GM19467 (cell line): ENCODE measurements around the gene GRAMD1B.

Experiments
- ATAC-seq: cut with Tn5 transposase; IDR thresholded peaks from one replicate; pipeline ENCODE4 v1.9.1; 2021; ENCODE audit warnings: mild to moderate bottlenecking, moderate library complexity; ENCODE audit not compliant: unreplicated experiment

GRAMD1B gene

DNA sequence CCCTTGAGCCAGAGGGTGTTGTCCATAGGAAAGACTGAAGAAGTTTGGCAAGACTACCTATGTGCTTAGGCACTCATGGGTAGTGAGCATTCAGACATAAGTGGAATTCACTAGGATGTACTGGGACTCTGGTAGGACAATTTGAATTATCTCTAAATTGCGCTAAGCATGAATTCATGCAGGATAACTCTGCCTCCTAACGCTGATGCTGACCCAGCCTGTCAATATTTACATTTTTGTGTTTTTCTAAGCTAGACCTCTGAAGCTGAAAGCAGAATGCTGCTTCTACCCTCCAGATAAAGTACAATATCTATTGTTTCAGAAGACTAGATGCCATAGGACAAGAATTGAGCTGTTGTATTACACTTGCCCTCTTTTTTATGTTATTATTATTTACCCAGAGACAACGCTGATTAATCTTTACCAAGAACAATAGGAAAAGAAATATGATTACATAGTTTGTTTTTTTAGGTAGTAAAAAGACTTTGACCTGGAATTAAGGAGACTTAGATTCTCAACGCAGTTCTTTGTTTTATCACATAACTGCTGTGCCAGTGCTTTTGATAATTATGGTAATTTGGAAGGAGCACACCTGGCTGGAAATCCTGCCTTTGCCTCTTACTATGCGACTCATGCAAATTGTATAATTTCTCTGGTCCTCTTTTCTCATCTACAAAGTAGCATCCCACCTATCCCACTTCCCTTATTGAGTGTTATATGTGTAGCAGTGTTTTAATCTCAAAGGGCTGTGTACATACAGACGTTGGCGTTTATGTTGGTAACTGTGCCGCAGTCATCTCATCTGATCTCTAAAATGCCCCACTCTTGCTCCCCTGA is 21.2 kb upstream of the GRAMD1B start:
- ATAC-seq, result no peak

- ATAC-seq, result no peak
These were observed 20.4 kb upstream of the GRAMD1B start for GRCh38 chr11:123409456-123410217.

DNA sequence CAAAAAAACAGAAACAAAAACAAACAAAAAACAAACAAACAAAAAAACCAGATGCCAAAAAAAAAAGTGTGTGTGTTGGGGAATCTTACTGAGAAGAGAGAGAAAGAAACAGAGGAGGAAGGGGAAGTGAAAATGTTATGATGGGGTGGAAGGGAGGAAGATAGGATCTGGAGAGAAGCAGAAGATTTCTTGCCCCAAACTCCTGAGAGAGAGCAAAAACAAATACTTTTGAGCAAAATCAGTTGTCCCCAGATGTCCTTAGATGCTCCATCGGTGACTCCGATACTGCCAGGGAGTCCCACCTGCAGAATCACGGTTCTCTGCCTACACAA is 19.9 kb upstream of the GRAMD1B start:
- ATAC-seq, result no peak

DNA sequence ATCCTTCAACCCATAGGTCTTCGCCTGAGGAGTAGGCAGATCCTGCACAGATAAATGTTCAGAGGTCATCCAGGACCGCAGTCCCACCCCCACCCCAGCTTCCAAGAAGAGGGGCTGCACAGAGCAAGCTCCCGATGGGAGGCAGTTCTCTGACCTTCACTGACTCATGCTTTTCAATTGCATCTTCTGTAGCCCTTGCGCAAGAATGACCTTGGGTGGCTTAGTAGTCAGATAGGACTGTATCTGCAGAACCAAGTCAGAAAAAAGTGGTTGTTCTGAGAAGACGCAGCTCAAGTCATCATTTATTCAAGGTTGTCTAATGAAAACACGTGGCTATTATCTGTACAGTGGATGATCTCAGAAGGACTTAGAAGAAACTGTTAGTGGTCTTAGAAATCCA is 16.4 kb upstream of the GRAMD1B start:
- no peak for ATAC-seq

- no peak for ATAC-seq
These were observed 13.5 kb upstream of the GRAMD1B start for GRCh38 chr11:123416566-123416965.

DNA sequence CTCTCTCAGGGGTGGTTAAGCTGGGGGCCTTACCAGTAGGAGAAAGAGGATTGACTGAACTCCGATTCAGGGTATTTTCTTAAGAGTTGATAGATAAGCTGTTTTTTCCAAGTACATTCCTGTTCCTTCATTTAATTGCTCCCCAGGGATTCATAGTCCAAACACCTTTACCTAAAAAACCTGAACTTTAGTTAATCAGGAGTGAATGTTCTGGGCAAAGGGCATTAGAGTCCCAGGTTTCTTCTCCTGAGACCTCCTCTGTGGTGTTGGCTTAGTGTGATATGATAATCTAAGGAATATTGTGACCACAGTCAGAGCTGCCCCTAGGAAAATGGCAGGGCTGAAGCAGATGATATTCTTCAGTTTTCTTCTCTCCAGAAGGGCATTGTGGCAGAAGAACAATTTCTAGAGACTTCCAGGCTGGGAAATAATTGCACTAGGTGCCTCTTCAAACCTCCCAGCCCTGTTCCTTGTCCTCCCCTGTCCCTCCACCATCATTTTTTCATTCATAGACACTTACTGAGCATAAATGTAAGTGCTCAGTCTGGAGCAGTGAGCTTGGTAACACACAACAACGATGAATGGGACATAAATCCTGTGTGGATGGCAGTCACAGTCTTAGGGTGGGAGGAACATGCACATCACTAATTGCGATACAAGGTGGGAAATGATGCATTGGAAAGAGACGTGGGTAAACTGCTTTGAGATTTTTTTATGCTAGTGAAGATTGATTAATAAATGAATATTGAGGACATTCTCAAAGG is 11.5 kb upstream of the GRAMD1B start:
- ATAC-seq, result no peak

GRCh38 chr11:123419731-123420452 is 10.2 kb upstream of the GRAMD1B start:
- ATAC-seq, result no peak

GRCh38 chr11:123421589-123421988 is 8.5 kb upstream of the GRAMD1B start:
- no peak for ATAC-seq

- ATAC-seq, result no peak
These were observed 4.7 kb upstream of the GRAMD1B start for GRCh38 chr11:123425367-123425766.

DNA sequence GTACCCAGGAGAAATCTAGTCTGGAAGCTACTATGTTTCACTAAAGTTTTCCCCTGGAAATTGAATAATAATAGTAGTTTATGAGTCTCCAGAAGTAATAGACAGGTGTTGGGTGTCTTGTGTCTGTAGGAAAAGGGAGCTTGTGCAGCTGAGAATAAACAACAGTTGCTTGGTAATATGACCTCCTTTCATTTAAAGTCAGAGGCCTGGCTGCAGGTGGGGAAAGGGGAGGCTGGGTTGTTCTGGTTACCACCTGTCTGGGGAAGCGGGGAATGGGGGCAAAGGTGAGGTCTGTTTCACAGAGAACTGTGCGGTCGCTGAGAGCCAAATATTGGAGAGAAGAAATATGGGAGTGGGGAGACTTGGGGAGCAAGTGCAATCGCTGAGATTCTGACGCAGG is 3.3 kb upstream of the GRAMD1B start:
- no peak for ATAC-seq

- ATAC-seq, result no peak
These were observed 2.7 kb upstream of the GRAMD1B start for GRCh38 chr11:123427405-123427804.

DNA sequence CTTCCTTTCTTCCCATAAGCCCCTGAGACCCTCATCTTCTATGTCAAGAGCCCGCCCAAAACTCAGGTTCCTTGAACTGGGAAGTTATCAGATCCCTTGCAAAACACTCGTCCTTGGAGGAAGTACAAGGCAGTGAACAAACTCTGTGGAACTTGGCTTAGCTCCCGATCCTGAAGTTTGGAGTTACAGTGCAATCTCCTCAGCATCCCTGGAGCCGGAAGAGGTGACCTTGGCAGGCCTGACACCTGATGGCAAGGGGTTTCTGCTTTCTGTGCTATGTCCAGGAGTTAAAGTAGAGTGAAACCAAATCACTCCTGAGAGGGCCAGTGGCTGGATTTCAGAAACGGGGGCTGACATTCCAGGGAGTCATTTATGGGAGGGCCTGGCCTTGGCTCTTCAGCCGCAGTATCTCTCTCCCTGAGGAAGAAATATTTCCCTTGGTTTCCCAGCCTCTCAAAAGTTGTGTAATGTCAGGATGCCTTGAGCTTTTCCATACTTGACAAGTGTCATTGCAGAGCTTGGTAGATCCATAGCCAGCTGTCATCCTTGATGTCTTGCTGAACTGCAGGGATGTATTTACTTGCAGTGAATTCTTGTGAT is 1.9 kb upstream of the GRAMD1B start:
- no peak for ATAC-seq

DNA sequence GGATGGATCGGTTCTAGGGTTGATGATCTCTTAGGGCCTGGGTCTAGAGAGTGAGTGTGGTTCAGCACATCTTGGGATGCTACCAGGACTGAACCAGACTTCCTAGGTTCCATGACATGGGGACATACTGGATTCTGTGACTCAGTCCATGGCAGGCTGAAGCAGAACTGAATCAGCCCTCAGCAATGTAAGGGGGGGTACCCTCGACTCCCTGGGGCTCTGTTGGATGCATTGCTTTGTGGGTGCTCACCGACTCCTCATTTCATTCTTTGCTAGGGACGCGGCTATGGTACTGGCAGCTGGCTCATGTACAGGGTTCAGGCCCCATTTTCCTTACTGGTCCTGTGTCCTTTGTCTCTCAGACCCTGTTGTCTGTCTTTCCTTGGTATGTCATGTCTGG is 733 bp upstream of the GRAMD1B start:
- ATAC-seq, result no peak

- ATAC-seq, result peak; percentile 34
These were observed 840 bp downstream of the GRAMD1B start for GRCh38 chr11:123430721-123431497.

GRCh38 chr11:123431619-123432018 is 1.6 kb downstream of the GRAMD1B start:
- ATAC-seq, result no peak

DNA sequence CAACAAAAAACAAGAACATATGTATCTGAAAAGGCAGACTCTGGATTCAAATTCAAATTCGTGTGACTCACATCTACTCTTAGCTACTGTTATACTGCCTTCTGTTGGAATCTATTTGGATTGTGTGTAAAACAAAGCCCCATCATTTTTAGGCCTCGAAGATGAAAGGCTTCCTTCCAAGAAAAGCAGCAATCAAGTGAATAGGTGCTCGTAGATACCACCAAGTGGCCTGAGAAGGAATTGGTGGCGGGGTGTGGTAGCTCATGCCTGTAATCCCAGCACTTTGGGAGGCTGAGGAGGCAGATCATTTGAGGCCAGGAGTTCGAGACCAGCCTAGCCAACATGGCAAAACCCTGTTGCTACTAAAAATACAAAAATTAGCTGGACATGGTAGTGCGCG is 4.2 kb downstream of the GRAMD1B start:
- ATAC-seq, result no peak

- ATAC-seq, result no peak
These were observed 4.8 kb downstream of the GRAMD1B start for GRCh38 chr11:123434911-123435310.

- ATAC-seq, result no peak
These were observed 7.3 kb downstream of the GRAMD1B start for GRCh38 chr11:123437236-123437979.

DNA sequence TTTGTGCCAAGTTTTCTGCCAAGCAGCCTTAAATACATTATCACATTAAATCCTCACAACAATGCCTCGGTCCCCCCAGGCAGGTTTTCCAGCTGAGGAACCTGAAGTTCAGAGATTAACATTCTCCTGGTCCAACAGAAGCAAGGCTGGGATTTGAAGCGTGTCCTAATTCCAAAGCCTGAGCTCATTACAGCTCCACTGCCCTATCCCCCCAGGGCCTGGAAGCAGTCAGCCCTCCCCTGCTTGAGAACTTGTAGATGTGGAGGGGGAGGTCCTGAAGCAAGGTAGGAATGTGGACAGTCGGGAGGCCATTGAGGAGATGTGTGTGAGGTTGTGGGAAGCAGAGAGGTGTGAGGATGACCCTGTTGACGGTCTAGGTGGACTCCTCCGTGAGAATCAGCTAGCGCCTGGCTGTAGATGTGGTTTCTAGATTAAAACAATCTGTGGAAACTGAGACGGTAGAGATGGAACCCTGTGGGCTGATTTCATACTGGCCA is 8.1 kb downstream of the GRAMD1B start:
- no peak for ATAC-seq
